Skeletal muscle cell (primary cell): ENCODE results near the gene FMO5.
"Not testable (repeated sequence)": the region's sequence is repeated elsewhere in the genome, so short reads cannot be mapped to it uniquely, and the experiment has no call there.

Source experiments
- DNase-seq: peaks from one replicate; pipeline ENCODE4 v3.0.0-alpha.2; 2010; ENCODE audit warnings: low read depth
- H3K4me3 ChIP-seq: 2 replicates; pipeline ENCODE4 v1.5.1; 2011; ENCODE audit warnings: low read depth, mild to moderate bottlenecking, control low read depth, low read length, moderate library complexity

The FMO5 gene

GRCh38 chr1:147163019-147163418 is 62.1 kb downstream of the FMO5 start:
- DNase-seq: no peak
- no peak overlapping the region for H3K4me3 ChIP-seq

- DNase-seq: no peak
- no peak overlapping the region for H3K4me3 ChIP-seq
Observed at GRCh38 chr1:147162093-147162492, 63.0 kb downstream of the FMO5 start.

DNA sequence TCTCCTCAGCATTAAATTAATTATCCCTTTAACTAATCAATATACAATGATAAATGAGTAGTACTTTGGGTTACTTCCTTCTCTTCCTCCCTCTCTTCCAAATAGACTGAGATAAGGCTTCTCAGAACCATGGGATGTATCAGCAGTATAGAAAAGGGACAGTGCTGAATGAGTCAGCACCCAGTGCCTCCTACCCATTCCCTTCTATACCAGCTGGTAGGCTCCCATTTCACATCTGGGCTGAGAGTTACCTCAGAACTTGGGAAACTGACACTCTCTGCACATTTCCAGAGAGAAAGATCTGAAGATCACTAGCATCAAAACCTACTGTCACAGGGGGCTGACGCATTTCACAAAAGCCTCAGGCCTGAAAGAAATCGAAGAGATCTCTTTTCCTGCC is 68.0 kb downstream of the FMO5 start:
- H3K4me3 ChIP-seq: not testable (repeated sequence)
- peak; percentile 20 for DNase-seq

- no peak overlapping the region for H3K4me3 ChIP-seq
- no peak for DNase-seq
Observed at GRCh38 chr1:147156642-147157041, 68.5 kb downstream of the FMO5 start.

GRCh38 chr1:147152772-147153171 is 72.4 kb downstream of the FMO5 start:
- DNase-seq: no peak
- no peak overlapping the region for H3K4me3 ChIP-seq

- no peak for DNase-seq
- H3K4me3 ChIP-seq: no peak overlapping the region
Observed at GRCh38 chr1:147151244-147151643, 73.9 kb downstream of the FMO5 start.

GRCh38 chr1:147142886-147143285 is 82.3 kb downstream of the FMO5 start:
- DNase-seq: no peak
- no peak overlapping the region for H3K4me3 ChIP-seq
